Lung microvascular endothelial cell (primary cell): ENCODE measurements around the gene SOX18. TPM values are rescaled to one million over a fixed set of nuclear protein-coding genes. Genes with fewer than 3 reads are reported as not detected.

Experiments
- DNase-seq, 2 donors: peaks; one replicate each; pipeline versions ENCODE4 v3.0.0 to v3.0.0-alpha.2; 2010; ENCODE audit warnings: low read depth in 2 of 2
- total RNA-seq: library from RNA; depleted of rRNA; stranded (reverse); fragments of >200 nt; gene quantifications from 2 replicates; pipeline ENCODE4 v1.2.1, GENCODE V29; 2014

SOX18 gene
- total RNA-seq, 1 donor from 2014 or later = 29.6 TPM

GRCh38 chr20:64052987-64053840 lies 3.8 kb upstream of the SOX18 start:
- DNase-seq = peak in 1 of 2 donors; percentile 50

- no peak for DNase-seq
These were observed 2.9 kb upstream of the SOX18 start for GRCh38 chr20:64052326-64052722.

- peak; percentile 62 to 93 for DNase-seq
These were observed 2.3 kb upstream of the SOX18 start for GRCh38 chr20:64051561-64052325.

- no peak for DNase-seq
These were observed 1.6 kb upstream of the SOX18 start for GRCh38 chr20:64051033-64051452.

- DNase-seq = peak in 1 of 2 donors; percentile 55
These were observed 1.0 kb upstream of the SOX18 start for GRCh38 chr20:64050261-64051032.

GRCh38 chr20:64049878-64050260 lies 430 bp upstream of the SOX18 start:
- peak in 1 of 2 donors; percentile 64 for DNase-seq

- DNase-seq = peak in 1 of 2 donors; percentile 60
These were observed 916 bp downstream of the SOX18 start for GRCh38 chr20:64048402-64049044.

GRCh38 chr20:64047968-64048401 lies 1.5 kb downstream of the SOX18 start:
- DNase-seq = peak in 1 of 2 donors; percentile 45

GRCh38 chr20:64047046-64047389 lies 2.4 kb downstream of the SOX18 start:
- peak in 1 of 2 donors; percentile 52 for DNase-seq

GRCh38 chr20:64045346-64046011 lies 4.0 kb downstream of the SOX18 start:
- peak in 1 of 2 donors; percentile 77 for DNase-seq

GRCh38 chr20:64044484-64045247 lies 4.8 kb downstream of the SOX18 start:
- peak in 1 of 2 donors; percentile 82 for DNase-seq

GRCh38 chr20:64043768-64044167 lies 5.7 kb downstream of the SOX18 start:
- DNase-seq = no peak

- DNase-seq = peak; percentile 56 to 92
These were observed 7.2 kb downstream of the SOX18 start for GRCh38 chr20:64042054-64042781.

- no peak for DNase-seq
These were observed 7.7 kb downstream of the SOX18 start for GRCh38 chr20:64041781-64042053.

GRCh38 chr20:64041040-64041780 lies 8.2 kb downstream of the SOX18 start:
- DNase-seq = peak in 1 of 2 donors; percentile 60

GRCh38 chr20:64040231-64041039 lies 9.0 kb downstream of the SOX18 start:
- DNase-seq = no peak

GRCh38 chr20:64039293-64040160 lies 9.9 kb downstream of the SOX18 start:
- DNase-seq = peak in 1 of 2 donors; percentile 39
